ENCODE data around the gene RER1.

Gene RER1

GRCh38 chr1:2448098-2448445 lies 56.4 kb downstream of the RER1 start:
- Histone ChIP-seq H3K36me3 (ENCODE audit: insufficient read depth, low read depth, low read length) (no peaks in the 10 kb centered on the region), H3K9me3 (ENCODE audit: insufficient read depth, low read depth, low read length) (no peaks in the 10 kb centered on the region), H3K4me3 (ENCODE audit: low read length) (no peak overlapping the region), H3K4me1 (ENCODE audit: insufficient read depth, low read length) (peaks cover 5% of the 10 kb centered on the region; the same call in 1 of the 2 replicates), H3K27ac (ENCODE audit: low read length) (no peak overlapping the region), H3K27me3 (ENCODE audit: insufficient read depth, low read length) (peaks cover 26% of the 10 kb centered on the region), H3K9ac (ENCODE audit: low read depth, low read length) (no peak overlapping the region)

DNA sequence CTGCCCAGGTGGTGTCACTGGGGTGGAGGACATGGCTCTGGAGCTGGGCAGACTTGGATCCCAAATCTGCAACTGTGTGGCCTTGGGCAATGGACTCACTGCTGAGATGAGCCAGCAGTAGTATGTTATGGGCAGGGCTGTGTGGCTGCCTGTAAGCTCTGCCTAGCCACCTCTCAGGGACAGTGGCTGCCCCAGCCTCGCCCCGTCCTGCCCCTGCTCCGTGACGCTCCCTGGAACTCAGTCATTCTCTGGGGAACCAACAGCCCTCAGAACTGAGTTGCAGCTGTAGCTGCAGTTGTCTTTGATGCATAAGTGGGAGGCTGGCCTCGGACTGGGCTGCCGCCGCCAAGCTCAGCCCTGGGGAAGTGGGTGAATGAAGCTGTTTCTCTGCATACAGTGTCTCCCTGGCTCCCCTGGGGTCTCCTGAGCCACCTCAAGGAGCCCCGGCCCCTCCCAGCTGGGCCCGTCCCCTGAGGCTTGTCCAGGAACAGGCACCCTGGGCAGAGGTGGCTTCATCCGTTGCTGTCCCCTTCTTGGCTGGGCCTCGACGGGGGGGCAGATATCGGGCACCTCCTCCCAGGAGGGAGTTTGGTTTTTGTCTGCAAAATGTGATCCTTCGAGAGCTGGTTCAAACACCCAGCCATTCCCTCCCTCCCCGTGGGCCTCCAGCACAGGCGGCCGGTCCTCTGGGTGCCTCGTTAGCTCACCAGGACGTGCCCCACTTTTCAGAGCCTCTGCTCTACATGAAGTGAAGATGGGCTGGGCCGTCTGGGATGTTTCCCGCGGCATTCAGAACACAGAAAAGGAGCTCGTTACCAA lies 58.2 kb downstream of the RER1 start:
- H3K4me1 ChIP-seq (ENCODE audit: insufficient read depth, low read length): peaks cover 5% of the 10 kb centered on the region; the same call in 1 of the 2 replicates
- no peak overlapping the region for H3K4me3 ChIP-seq (ENCODE audit: low read length)
- peaks cover 11% of the 10 kb centered on the region for H3K27me3 ChIP-seq (ENCODE audit: insufficient read depth, low read length)
- H3K27ac ChIP-seq (ENCODE audit: low read length): no peak overlapping the region
- no peaks in the 10 kb centered on the region for H3K36me3 ChIP-seq (ENCODE audit: insufficient read depth, low read depth, low read length)
- no peaks in the 10 kb centered on the region for H3K9me3 ChIP-seq (ENCODE audit: insufficient read depth, low read depth, low read length)
- no peak overlapping the region for H3K9ac ChIP-seq (ENCODE audit: low read depth, low read length)

DNA sequence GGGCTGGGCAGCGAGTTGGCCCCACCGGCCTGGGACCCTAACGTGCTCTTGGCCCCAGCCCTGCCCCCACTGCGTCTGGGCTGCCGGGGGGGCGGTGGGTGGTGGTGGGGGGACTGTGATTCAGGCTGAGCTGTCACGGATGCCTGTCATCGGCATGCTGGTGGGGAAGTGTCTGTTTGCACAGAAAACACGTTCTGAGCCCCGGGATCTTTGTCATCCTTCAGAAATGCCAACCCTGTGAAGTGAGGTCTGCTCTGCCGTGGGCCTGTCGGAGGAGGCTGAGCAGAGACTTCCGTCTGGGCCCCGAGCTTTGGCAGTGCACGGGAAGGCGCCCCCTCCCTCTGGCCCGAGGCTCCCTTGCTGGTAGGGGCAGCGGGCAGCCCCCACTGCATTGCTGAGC lies 60.1 kb downstream of the RER1 start:
- Histone ChIP-seq H3K4me3 (ENCODE audit: low read length) (no peak overlapping the region), H3K4me1 (ENCODE audit: insufficient read depth, low read length) (peaks cover 5% of the 10 kb centered on the region; the same call in 1 of the 2 replicates), H3K9me3 (ENCODE audit: insufficient read depth, low read depth, low read length) (no peaks in the 10 kb centered on the region), H3K36me3 (ENCODE audit: insufficient read depth, low read depth, low read length) (no peaks in the 10 kb centered on the region), H3K9ac (ENCODE audit: low read depth, low read length) (no peak overlapping the region), H3K27me3 (ENCODE audit: insufficient read depth, low read length) (no peaks in the 10 kb centered on the region), H3K27ac (ENCODE audit: low read length) (no peak overlapping the region)

DNA sequence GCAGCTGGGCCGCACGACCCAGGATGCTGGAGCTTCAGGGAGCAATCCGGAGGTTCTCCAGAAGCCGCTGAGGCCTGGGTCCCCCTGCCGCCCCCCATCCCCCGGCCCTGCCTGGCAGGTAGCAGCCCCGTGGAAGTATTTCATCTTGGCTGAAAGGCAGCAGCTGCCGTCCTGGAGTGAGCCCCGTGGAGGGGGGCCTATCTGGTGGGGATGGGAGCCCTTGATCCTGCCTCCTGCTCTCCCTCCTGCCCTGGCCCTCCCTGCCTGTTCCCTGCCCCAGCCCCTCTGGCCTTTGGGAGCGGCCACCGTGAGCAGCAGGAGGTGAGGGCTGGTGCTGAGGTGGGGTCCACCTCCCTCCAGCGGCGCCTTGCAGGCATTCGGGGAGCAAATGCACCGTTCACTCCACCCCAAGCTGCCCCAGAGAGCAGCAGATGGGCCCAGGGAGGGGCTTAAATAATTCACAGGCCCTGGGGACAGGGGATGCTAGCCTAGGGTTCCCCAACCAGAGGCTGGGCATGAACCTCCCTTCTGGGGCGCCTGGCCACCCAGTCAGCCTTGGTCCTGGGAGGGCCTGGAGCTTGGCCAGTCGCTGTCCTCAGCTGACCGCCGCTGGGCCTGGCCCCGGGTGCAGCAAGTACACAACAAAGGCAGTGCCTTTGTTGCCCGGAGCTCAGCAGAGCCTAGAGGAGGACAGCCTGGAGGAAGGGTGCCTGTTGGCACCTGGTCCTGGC lies 60.7 kb downstream of the RER1 start:
- H3K27ac ChIP-seq (ENCODE audit: low read length): no peak overlapping the region

GRCh38 chr1:2452932-2453315 lies 61.3 kb downstream of the RER1 start:
- Histone ChIP-seq H3K9ac (ENCODE audit: low read depth, low read length) (no peak overlapping the region), H3K4me1 (ENCODE audit: insufficient read depth, low read length) (no peaks in the 10 kb centered on the region; the same call in 1 of the 2 replicates), H3K27me3 (ENCODE audit: insufficient read depth, low read length) (no peaks in the 10 kb centered on the region), H3K4me3 (ENCODE audit: low read length) (no peak overlapping the region), H3K27ac (ENCODE audit: low read length) (no peak overlapping the region), H3K9me3 (ENCODE audit: insufficient read depth, low read depth, low read length) (no peaks in the 10 kb centered on the region), H3K36me3 (ENCODE audit: insufficient read depth, low read depth, low read length) (no peaks in the 10 kb centered on the region)

More for the DNA sequence above, 60.7 kb downstream of the RER1 start:
- H3K4me1 ChIP-seq (ENCODE audit: insufficient read depth, low read length): no peaks in the 10 kb centered on the region; the same call in 1 of the 2 replicates
- no peak overlapping the region for H3K9ac ChIP-seq (ENCODE audit: low read depth, low read length)
- no peak overlapping the region for H3K4me3 ChIP-seq (ENCODE audit: low read length)
- no peaks in the 10 kb centered on the region for H3K36me3 ChIP-seq (ENCODE audit: insufficient read depth, low read depth, low read length)
- no peaks in the 10 kb centered on the region for H3K9me3 ChIP-seq (ENCODE audit: insufficient read depth, low read depth, low read length)
- no peaks in the 10 kb centered on the region for H3K27me3 ChIP-seq (ENCODE audit: insufficient read depth, low read length)

DNA sequence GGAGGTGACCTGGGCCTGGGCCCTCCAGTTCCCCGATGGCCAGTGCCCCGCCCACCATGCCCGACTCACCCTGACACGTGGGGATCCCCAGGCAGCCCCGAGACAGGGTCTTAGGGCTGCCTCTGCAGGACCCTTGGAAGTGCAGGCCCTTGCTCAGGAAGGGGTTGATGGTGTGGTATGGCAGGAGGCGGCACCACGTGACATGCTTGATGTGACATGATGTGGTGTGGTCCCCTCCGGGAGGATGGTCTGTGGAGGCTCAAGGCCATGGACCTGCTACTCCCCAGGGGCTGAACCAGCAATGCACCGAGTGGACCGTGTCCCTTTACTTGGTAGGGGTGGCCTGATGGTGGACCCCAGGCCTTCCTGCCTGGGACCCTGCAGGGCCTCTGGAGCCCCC lies 62.6 kb downstream of the RER1 start:
- H3K4me1 ChIP-seq (ENCODE audit: insufficient read depth, low read length): no peaks in the 10 kb centered on the region
- no peak overlapping the region for H3K4me3 ChIP-seq (ENCODE audit: low read length)
- H3K27me3 ChIP-seq (ENCODE audit: insufficient read depth, low read length): no peaks in the 10 kb centered on the region
- no peak overlapping the region for H3K9ac ChIP-seq (ENCODE audit: low read depth, low read length)
- H3K36me3 ChIP-seq (ENCODE audit: insufficient read depth, low read depth, low read length): no peaks in the 10 kb centered on the region
- H3K27ac ChIP-seq (ENCODE audit: low read length): no peak overlapping the region
- no peaks in the 10 kb centered on the region for H3K9me3 ChIP-seq (ENCODE audit: insufficient read depth, low read depth, low read length)
